Endothelial cell of hepatic sinusoid (primary cell): ENCODE results near the gene RAMP3.
"Not testable (repeated sequence)": the region's sequence is repeated elsewhere in the genome, so short reads cannot be mapped to it uniquely, and the experiment has no call there.

Source experiments
- in situ Hi-C: cut with HindIII; loops from 2 replicates; pipeline ENCODE4 v1.10.0; 2017; ENCODE audit warnings: low sequenced_read_pairs

Gene RAMP3

GRCh38 chr7:45188736-45189135 lies 31.1 kb downstream of the RAMP3 start:
- in situ Hi-C loops = no loop called here

DNA sequence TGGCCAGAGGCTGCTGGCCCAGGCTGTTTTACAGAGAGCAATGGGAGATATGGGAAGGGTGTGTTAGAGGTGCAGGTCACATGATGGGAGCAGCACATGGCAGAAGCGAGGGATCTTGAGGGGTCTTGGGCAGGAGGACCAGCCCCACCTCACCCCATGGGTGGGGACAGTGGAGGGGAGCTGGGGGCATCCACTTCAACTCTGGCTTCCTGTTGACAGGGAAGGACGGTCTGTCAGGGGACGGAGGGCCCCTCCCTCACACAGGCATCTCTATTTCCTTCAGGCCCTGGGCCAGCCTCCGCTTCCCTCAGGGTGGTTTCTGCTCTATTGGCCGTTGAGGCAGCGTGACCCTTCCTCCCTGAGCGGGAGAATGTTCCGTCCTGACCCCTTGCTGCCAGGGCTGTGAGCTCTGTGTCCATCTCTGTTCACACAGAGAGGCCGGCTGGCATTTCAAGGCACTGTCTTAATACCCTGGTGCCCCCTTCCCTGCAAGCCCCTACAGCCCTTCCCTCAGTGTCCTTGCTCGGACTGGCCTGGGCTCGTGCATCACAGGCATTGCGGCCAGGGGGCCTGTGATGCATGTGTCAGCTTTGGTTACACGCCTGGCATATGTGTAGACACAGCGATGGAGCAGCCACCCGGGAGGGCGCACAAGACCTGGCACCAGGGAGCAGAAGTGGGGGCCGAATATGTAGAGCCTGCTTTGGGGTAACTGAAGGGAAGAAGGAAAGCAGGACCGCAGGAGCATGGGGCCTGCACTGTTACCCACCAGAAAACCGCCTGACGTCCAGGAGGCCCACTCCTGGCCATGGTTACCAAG lies 31.8 kb downstream of the RAMP3 start:
- in situ Hi-C loops = no loop called here

GRCh38 chr7:45190406-45191165 lies 33.0 kb downstream of the RAMP3 start:
- in situ Hi-C loops = no loop called here

DNA sequence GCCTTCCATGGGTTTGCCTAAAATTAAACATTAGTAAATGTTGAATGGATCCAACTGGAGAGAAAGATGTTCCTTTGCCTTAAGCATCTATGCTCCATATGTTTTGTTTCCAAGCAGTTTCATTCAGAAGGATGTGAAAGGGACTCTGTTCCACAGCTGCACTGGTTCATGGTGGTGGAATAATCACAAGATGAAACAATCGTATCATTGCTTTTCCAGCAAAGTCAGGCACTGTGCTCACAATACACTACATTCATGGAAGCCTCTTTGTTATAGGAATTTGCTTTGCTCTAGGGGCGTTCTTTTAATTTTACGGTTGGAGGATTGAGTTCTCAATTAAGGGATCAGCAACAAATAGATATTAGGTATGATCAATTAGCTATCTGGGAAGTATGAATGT lies 33.8 kb downstream of the RAMP3 start:
- in situ Hi-C loops = no loop called here

DNA sequence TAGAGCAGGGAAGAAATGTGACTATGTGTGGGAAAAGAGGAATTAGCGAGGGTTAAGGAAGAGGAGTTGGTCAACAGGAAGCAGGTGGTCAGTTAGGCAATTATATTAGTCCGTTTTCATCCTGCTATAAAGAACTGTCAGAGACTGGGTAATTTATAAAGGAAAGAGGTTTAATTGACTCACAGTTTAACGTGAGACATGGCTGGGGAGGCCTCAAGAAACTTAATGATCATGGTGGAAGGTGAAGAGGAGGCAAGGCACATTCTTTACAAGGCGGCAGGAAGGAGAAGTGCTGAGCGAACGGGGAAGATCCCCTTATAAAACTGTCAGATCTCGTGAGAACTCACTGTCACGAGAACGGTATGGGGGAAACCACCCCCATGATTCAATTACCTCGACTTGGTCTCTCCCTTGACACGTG lies 35.0 kb downstream of the RAMP3 start:
- in situ Hi-C loops = no loop called here

DNA sequence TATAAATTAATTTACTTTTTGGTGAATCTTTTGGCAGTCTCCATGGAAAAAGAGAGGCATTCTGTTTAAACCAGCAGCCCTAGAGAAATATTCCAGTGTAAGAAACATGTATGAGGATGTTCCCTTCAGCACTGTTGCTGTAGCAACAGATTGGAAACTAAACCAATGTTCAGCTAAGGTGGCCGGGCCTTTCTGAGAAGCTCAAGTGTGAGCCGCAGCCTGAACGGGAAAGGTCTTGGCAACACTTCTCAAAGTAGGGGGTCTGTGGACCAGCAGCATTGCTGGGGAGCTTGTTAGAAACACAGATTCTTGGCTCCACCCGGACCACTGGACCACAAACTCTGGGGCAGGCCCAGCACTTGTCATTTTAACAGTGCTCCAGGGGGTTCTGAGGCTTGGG lies 36.2 kb downstream of the RAMP3 start:
- in situ Hi-C loops = no loop called here

GRCh38 chr7:45196374-45196773 lies 38.8 kb downstream of the RAMP3 start:
- in situ Hi-C loops = loop anchor here (5.0 kb wide), 1 partner anchor 96 kb away; no protein-coding TSS in a partner anchor

- in situ Hi-C loops = loop anchor here (5.0 kb wide), 1 partner anchor 95 kb away; no protein-coding TSS in a partner anchor
Measured at GRCh38 chr7:45197461-45197860, 39.9 kb downstream of the RAMP3 start.

DNA sequence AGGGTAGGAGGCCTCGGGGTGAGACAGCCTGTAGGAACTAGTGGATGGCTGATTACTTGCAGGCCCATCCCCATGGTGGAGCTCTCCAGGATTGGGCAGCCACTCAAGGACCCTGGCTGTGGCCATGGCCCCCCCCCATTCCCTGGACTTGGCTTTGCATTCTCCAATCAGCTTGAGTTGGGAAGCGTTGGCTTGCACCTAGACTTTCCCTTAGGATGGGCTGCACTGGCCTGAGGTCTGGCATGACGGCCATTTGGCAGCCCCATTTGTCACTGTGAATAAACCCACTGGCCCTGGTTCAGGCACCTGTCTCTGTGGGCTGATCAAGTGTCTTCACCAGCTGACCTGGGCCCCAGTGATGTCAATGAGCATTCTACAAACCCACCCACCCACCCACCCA lies 41.4 kb downstream of the RAMP3 start:
- in situ Hi-C loops = loop anchor here (5.0 kb wide), 1 partner anchor 93 kb away; no protein-coding TSS in a partner anchor

DNA sequence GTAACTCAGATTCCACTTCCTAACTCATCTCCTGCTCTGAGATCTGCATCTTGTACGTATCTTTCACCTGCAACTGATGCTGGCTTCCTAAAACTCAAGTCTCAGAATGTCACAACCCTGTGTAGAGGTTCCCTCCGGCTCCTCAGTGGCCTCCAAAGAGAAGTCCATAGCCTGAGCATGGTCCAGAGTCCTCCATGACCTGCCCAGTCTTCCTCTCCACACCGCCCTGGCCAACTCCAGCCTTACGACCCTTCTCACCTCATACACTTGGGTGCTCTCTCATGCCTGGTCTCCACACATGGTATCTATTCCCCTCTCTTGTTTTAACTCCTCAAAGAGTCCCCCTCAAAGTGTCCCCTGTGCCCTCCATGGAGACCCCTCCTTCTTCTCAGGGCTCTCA lies 41.9 kb downstream of the RAMP3 start:
- in situ Hi-C loops = loop anchor here (5.0 kb wide), 1 partner anchor 93 kb away; no protein-coding TSS in a partner anchor

- in situ Hi-C loops = no loop called here
Measured at GRCh38 chr7:45202625-45203024, 45.0 kb downstream of the RAMP3 start.

DNA sequence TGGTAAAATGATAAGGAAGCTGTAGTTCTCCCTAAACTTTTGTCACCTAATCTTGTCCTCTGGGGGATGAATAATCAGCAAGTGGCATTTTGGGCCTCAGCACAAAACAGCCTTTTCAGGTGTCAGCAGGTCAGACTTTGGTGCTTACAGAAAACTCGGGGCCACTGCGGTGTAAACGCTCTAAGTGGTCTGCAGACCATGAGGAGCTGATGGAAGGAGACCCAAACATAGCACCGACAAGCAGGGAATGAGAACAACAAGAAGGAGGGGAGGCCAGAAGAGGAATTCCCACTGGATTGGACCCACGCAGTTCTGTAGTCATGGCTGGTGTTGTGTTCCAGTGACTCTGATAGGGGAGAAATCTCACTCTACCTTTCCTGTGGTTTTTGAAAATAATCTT lies 45.4 kb downstream of the RAMP3 start:
- in situ Hi-C loops = no loop called here

DNA sequence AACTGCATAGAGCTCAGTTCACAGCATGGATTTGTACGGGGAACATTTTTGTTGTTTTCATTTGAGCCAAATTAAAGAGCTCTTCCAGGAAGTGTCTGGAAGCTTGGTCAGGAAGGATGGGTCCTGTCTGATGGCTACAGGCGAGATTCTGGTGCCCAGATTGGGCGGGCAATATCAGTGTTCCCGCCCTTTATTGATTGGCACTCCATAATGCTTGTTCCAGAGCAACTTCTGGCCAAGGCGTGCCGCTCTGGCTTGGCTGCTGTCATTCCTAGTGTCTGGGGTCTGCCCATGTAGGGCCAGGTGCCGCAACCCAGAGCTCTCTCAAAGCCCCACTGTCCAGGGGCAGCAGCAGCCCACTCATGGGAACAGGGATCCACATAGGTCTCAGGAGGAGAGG lies 45.9 kb downstream of the RAMP3 start:
- in situ Hi-C loops = no loop called here

DNA sequence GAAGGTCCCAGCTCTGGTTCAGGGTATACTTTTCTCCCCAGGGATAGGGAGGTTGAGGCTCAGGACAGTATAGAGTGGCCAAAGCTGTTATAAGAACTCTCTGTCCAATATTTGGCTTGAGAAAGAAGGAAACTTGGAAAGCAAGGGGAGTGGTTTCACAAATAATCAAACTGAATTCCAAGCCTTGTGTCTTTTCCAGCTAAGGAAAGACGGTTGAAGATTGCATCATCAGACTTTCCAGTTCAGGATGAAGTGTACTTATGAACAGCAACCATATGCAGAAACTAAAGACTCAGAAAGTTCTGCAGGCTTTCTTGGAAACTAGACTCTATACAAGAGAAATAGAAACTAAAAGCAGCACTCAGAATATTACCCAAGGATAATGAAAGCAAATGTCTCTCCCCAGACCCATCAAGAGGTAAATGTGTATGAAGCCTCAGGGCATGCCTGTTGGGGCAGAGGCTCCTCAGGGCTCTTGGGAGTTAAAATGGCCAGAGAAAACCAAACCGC lies 46.4 kb downstream of the RAMP3 start:
- in situ Hi-C loops = no loop called here

GRCh38 chr7:45206266-45206665 lies 48.7 kb downstream of the RAMP3 start:
- in situ Hi-C loops = not testable (repeated sequence)

- in situ Hi-C loops = loop anchor here (5.0 kb wide), 1 partner anchor 53 kb away; the partner anchor contains the start of gene RAMP3
Measured at GRCh38 chr7:45209909-45210308, 52.3 kb downstream of the RAMP3 start.

DNA sequence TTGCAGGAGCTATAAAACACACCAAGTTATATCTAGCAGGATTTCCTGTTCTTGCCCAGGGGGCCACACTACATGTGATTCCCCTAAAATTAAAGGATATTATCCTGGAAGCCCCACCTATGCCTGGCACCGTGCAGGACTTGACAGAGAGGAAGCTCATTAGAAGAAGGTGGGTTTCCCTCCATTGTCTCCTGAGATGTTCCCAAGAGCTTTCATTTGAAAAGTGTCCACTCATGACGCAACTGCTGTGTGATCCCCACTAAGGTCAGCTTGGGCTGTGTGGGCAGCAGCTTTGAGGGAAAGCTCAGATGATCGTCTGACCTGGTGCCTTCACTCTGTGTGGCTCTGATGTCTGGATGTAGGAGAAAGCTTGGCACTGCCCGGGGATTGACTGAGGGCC lies 53.5 kb downstream of the RAMP3 start:
- in situ Hi-C loops = loop anchor here (5.0 kb wide), 1 partner anchor 54 kb away; the partner anchor contains the start of gene RAMP3

DNA sequence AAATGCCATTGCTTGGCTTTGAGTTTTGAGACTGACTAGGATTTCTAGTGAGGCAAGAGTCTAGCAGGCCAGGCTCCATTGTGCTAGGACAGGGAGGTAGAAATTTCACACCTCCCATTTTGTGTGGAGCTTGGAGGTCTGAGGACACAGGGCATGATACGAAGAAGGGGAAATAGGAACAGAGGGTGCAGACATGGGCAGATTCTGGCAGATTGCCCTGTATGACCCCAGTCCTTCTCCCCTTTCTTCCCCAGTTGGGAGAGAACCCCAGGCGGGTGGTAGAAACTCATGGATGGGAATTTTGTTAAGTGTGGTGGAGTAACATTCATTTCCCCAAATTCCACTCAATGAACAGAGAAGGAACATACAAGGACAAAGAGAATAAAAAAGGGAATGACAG lies 54.4 kb downstream of the RAMP3 start:
- in situ Hi-C loops = loop anchor here (5.0 kb wide), 1 partner anchor 55 kb away; the partner anchor contains the start of gene RAMP3

DNA sequence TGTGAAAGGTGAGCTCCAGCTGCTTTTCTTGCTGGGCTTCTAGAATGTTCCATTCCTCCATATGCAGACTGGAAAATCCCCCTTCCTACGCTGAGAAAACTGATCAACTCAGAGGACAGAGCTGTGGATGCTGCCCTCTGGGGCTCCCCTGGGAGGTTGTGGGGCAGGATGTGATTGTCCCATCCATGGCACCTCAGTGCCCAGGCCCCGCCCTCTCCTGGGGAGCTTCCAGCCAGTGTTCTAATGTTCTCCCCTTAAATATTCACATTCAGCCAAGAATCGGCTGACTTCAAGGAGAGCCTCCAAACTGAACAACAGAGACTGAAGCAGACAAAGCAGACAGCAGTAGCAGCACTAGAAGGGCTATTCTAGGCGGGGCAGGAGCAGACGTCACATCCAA lies 55.0 kb downstream of the RAMP3 start:
- in situ Hi-C loops = loop anchor here (5.0 kb wide), 1 partner anchor 55 kb away; the partner anchor contains the start of gene RAMP3

- in situ Hi-C loops = no loop called here
Measured at GRCh38 chr7:45215601-45216062, 58.0 kb downstream of the RAMP3 start.

- in situ Hi-C loops = no loop called here
Measured at GRCh38 chr7:45216181-45216580, 58.6 kb downstream of the RAMP3 start.
